ENCODE measurements around the gene RPS6KA1. TPM values are rescaled to one million over a fixed set of nuclear protein-coding genes. Genes with fewer than 3 reads are reported as not detected.
A peak's percentile ranks its signal among the peaks of the same experiment; 100 is the strongest.

The RPS6KA1 gene
- total and polyA plus RNA-seq, 10 of the 15 experiments (the other 5 are each of a cell fraction or from before 2014, with no cell fraction given) = 5.0 to 136 (median 91.5) TPM

- no peak for TF ChIP-seq ZBTB40 (IDR thresholded peaks at IDR 0.05; ENCODE audit: borderline replicate concordance)
- TF ChIP-seq CTCF (IDR thresholded peaks at IDR 0.05 in 2 of 3, conservative IDR thresholded peaks at IDR 0.05 in 1 of 3; ENCODE audit: control insufficient read depth in 2 of 3, extremely low read depth in 1 of 3, insufficient read depth in 1 of 3, low read depth in 3 of 3, low read length in 3 of 3) = peak; percentile 48 to 72 (median 70)
- TF ChIP-seq USF1 (IDR thresholded peaks at IDR 0.05; ENCODE audit: borderline replicate concordance, extremely low read length, insufficient read depth, low read depth, low read length) = no peak
- TF ChIP-seq ZNF687 (IDR thresholded peaks at IDR 0.05) = no peak
- TF ChIP-seq MYB (IDR thresholded peaks at IDR 0.05; ENCODE audit: borderline replicate concordance, low read depth, low read length) = no peak
- TF ChIP-seq POLR2AphosphoS2 (IDR thresholded peaks at IDR 0.05; ENCODE audit: low read depth, low read length) = no peak
- TF ChIP-seq EGR1 (IDR thresholded peaks at IDR 0.05; ENCODE audit: borderline replicate concordance in 1 of 2, low read depth in 2 of 2, low read length in 2 of 2) = no peak
- no peak for TF ChIP-seq PBX3 (IDR thresholded peaks at IDR 0.05; ENCODE audit: insufficient replicate concordance, low read depth, low read length)
- no peak for TF ChIP-seq ZNF274 (IDR thresholded peaks at IDR 0.05; ENCODE audit: insufficient read depth, insufficient read length)
- no peak for TF ChIP-seq SMAD5 (IDR thresholded peaks at IDR 0.05; ENCODE audit: low read depth)
- no peak for TF ChIP-seq LARP7 (IDR thresholded peaks at IDR 0.05)
- no peak for TF ChIP-seq SPI1 (IDR thresholded peaks at IDR 0.05; ENCODE audit: borderline replicate concordance, insufficient read depth, low read depth, low read length)
- no peak for TF ChIP-seq BRCA1 (IDR thresholded peaks at IDR 0.05; ENCODE audit: low read depth, low read length)
Observed at GRCh38 chr1:26538480-26539412, 9.2 kb downstream of the RPS6KA1 start (continued).
